HepG2 (cell line): Measurements from ENCODE around the gene LENG1. TPM values are rescaled to one million over a fixed set of nuclear protein-coding genes. Genes with fewer than 3 reads are reported as not detected.
A peak's percentile ranks its signal among the peaks of the same experiment; 100 is the strongest.

Source experiments
- E2F1 ChIP-seq: sonication (generic); formaldehyde crosslinking; IDR thresholded peaks from 2 replicates; pipeline ENCODE4 v1.5.0; 2020; ENCODE audit warnings: missing genetic modification reagents
- E2F2 ChIP-seq: sonication (generic); formaldehyde crosslinking; IDR thresholded peaks from 2 replicates; pipeline ENCODE4 v1.4.0; 2020; ENCODE audit warnings: missing genetic modification reagents, borderline replicate concordance
- ESRRA ChIP-seq: sonication (generic); formaldehyde crosslinking; IDR thresholded peaks from 2 replicates; pipeline ENCODE4 v1.5.1; 2020; ENCODE audit warnings: mild to moderate bottlenecking, low read depth, missing genetic modification reagents
- EZH2 ChIP-seq: conservative IDR thresholded peaks from 2 replicates; pipeline ENCODE4 v1.6.1; 2012; ENCODE audit warnings: mild to moderate bottlenecking, low read depth, low read length, moderate library complexity
- HNF1A ChIP-seq, 2 experiments: sonication (generic) in 1 of 2; formaldehyde crosslinking in 1 of 2; IDR thresholded peaks; 2 replicates each; pipeline versions ENCODE4 v1.4.0 to v1.6.1; 2016 to 2020; ENCODE audit warnings: borderline replicate concordance in 1 of 2, low read depth in 1 of 2, mild to moderate bottlenecking in 1 of 2, missing genetic modification reagents in 1 of 2
- HNRNPH1 ChIP-seq: fragments of 200-400 bp; formaldehyde crosslinking; optimal IDR thresholded peaks from 2 replicates; pipeline ENCODE3; 2017; ENCODE audit warnings: mild to moderate bottlenecking, low read depth, low read length
- IKZF1 ChIP-seq: fragments of 450-650 bp; IDR thresholded peaks from 2 replicates; pipeline ENCODE4 v1.7.1; 2016
- NONO ChIP-seq, 2 experiments: fragments of 450-650 bp in 1 of 2; sonication (generic) in 1 of 2; formaldehyde crosslinking in 1 of 2; IDR thresholded peaks in 1 of 2; conservative IDR thresholded peaks in 1 of 2; 2 replicates each; pipeline versions ENCODE4 v1.6.1 to v1.8.0; 2017 to 2022; ENCODE audit warnings: mild to moderate bottlenecking in 1 of 2, missing genetic modification reagents in 1 of 2, moderate library complexity in 1 of 2
- PCBP2 ChIP-seq: fragments of 200-400 bp; formaldehyde crosslinking; optimal IDR thresholded peaks from 2 replicates; pipeline ENCODE3; 2018; ENCODE audit warnings: low read length, low read depth; ENCODE audit not compliant: poor library complexity, severe bottlenecking
- POLR2AphosphoS2 ChIP-seq: IDR thresholded peaks from 2 replicates; pipeline ENCODE4 v1.6.1; 2011; ENCODE audit warnings: low read depth, low read length, improper control_type of control experiment
- PPARG ChIP-seq: conservative IDR thresholded peaks from 2 replicates; pipeline ENCODE4 v1.6.1; 2016; ENCODE audit warnings: missing biosample characterization, missing genetic modification reagents
- REPIN1 ChIP-seq: sonication (generic); formaldehyde crosslinking; IDR thresholded peaks from 2 replicates; pipeline ENCODE4 v1.8.0; 2022; ENCODE audit warnings: missing genetic modification reagents, low read depth, mild to moderate bottlenecking, borderline replicate concordance
- UBTF ChIP-seq: sonication (generic); formaldehyde crosslinking; IDR thresholded peaks from 2 replicates; pipeline ENCODE4 v1.4.0; 2020; ENCODE audit warnings: mild to moderate bottlenecking, missing genetic modification reagents
- ZNF557 ChIP-seq: sonication (generic); formaldehyde crosslinking; IDR thresholded peaks from 2 replicates; pipeline ENCODE4 v1.4.0; 2020; ENCODE audit warnings: missing genetic modification reagents
- ZNF580 ChIP-seq: IDR thresholded peaks from 2 replicates; pipeline ENCODE4 v1.6.1; 2016; ENCODE audit warnings: low read depth, borderline replicate concordance
- ZNF629 ChIP-seq: sonication (generic); formaldehyde crosslinking; conservative IDR thresholded peaks from 2 replicates; pipeline ENCODE4 v1.5.0; 2020; ENCODE audit warnings: missing genetic modification reagents
- ZNF816 ChIP-seq: sonication (generic); formaldehyde crosslinking; IDR thresholded peaks from 2 replicates; pipeline ENCODE4 v1.8.0; 2022; ENCODE audit warnings: missing genetic modification reagents, mild to moderate bottlenecking, borderline replicate concordance
- polyA plus RNA-seq, 8 experiments: library from polyadenylated mRNA; depleted of rRNA in 3 of 8; stranded (reverse) in 7 of 8; unstranded in 1 of 8; fragments of >200 nt; fragmentation: Illumina TruSeq in 4 of 8; extraction: Trizol in 4 of 8; gene quantifications; 2 replicates each; pipeline versions ENCODE4 v1.2.1 to v1.2.3, GENCODE V29; 2011 to 2016; ENCODE audit warnings: low read depth in 4 of 8, missing spikeins in 1 of 8, mixed read lengths in 1 of 8; ENCODE audit not compliant: insufficient read depth in 1 of 8
- total RNA-seq, 5 experiments: library from RNA; depleted of rRNA; stranded (reverse); fragments of >200 nt; fragmentation: Illumina TruSeq; extraction: Trizol; gene quantifications; 2 replicates each; pipeline ENCODE4 v1.2.3, GENCODE V29; 2016; ENCODE audit warnings: low read depth in 1 of 5

Gene LENG1
- total and polyA plus RNA-seq, 2 of the 13 experiments (the other 11 are each of a cell fraction or from before 2014, with no cell fraction given): 1.8 to 3.8 TPM

- TF ChIP-seq HNF1A (IDR thresholded peaks at IDR 0.05; ENCODE audit: low read depth) (peak; percentile 71), HNF1A (CRISPR knock-in tag; IDR thresholded peaks at IDR 0.05; ENCODE audit: borderline replicate concordance) (peak; percentile 81; the same call in 1 of the 2 replicates), IKZF1 (no peak), UBTF (CRISPR knock-in tag) (peak; percentile 48; the same call in 1 of the 2 replicates), REPIN1 (CRISPR knock-in tag) (peak; percentile 68; the same call in 1 of the 2 replicates), ESRRA (no peak; the same call in 1 of the 2 replicates), NONO (IDR thresholded peaks at IDR 0.05) (no peak), NONO (CRISPR knock-in tag; conservative IDR thresholded peaks at IDR 0.05) (peak; percentile 95), ZNF629 (no peak), POLR2AphosphoS2 (peak; percentile 82; the same call in 1 of the 2 replicates), ZNF557 (CRISPR knock-in tag) (peak; percentile 72; the same call in 1 of the 2 replicates), E2F2 (CRISPR knock-in tag) (no peak), PCBP2 (no peak), HNRNPH1 (no peak), ZNF580 (peak; percentile 91; the same call in 1 of the 2 replicates), PPARG (CRISPR knock-in tag) (0 out of 2 replicates have a peak, but pooled peaks have one; percentile 35), ZNF816 (CRISPR knock-in tag) (peak; percentile 81), E2F1 (CRISPR knock-in tag) (peak; percentile 28; the same call in 1 of the 2 replicates), EZH2 (no peak)
These were observed 44.1 kb downstream of the LENG1 start, which contains the start of the genes PRPF31 and TFPT (continued) for GRCh38 chr19:54115109-54116063.
